ENCODE data around the gene WDR74. TPM values are rescaled to one million over a fixed set of nuclear protein-coding genes. Genes with fewer than 3 reads are reported as not detected.

The WDR74 gene
- total and polyA plus RNA-seq, 9 of the 15 experiments (the other 6 are each of a cell fraction or from before 2014, with no cell fraction given): 32.7 to 210 (median 114) TPM

- no peak for TF ChIP-seq PCBP2 (IDR thresholded peaks at IDR 0.05; ENCODE audit: low read depth, low read length, poor library complexity, severe bottlenecking)
- TF ChIP-seq CBFA2T3 (IDR thresholded peaks at IDR 0.05): no peak
- no peak for TF ChIP-seq SIN3B (IDR thresholded peaks at IDR 0.05; ENCODE audit: low read depth)
- no peak for TF ChIP-seq GTF3C2 (IDR thresholded peaks at IDR 0.05; ENCODE audit: borderline replicate concordance, extremely low read depth, insufficient read length)
- peak; percentile 57; the same call in 1 of the 2 replicates for TF ChIP-seq LARP7 (IDR thresholded peaks at IDR 0.05)
- TF ChIP-seq ZBTB5 (IDR thresholded peaks at IDR 0.05): no peak
- no peak for TF ChIP-seq PHB2 (IDR thresholded peaks at IDR 0.05; ENCODE audit: low read depth)
- no peak for TF ChIP-seq SFPQ (IDR thresholded peaks at IDR 0.05; ENCODE audit: low read depth, low read length)
- TF ChIP-seq ZFP30 (CRISPR knock-in tag; IDR thresholded peaks at IDR 0.05; ENCODE audit: borderline replicate concordance): no peak
- TF ChIP-seq TAF9B (IDR thresholded peaks at IDR 0.05; ENCODE audit: partially characterized antibody): peak; percentile 89
- no peak for TF ChIP-seq SMARCA4 (IDR thresholded peaks at IDR 0.05)
- no peak for TF ChIP-seq DEAF1 (CRISPR knock-in tag; IDR thresholded peaks at IDR 0.05)
- TF ChIP-seq CHD2 (IDR thresholded peaks at IDR 0.05; ENCODE audit: low read depth, low read length): peak; percentile 85
- 0 out of 4 replicates have a peak, but pooled peaks of 1 of the 2 experiments have one; percentile 12 for TF ChIP-seq SIX5 (IDR thresholded peaks at IDR 0.05; ENCODE audit: borderline replicate concordance in 1 of 2, insufficient read depth in 1 of 2, low read depth in 1 of 2, low read length in 2 of 2)
- TF ChIP-seq ZNF655 (CRISPR knock-in tag; IDR thresholded peaks at IDR 0.05): no peak
- no peak for TF ChIP-seq ZNF224 (CRISPR knock-in tag; IDR thresholded peaks at IDR 0.05)
- no peak for TF ChIP-seq SNRNP70 (optimal IDR thresholded peaks at IDR 0.05; ENCODE audit: low read depth, low read length)
- peak; percentile 72 for TF ChIP-seq KHSRP (IDR thresholded peaks at IDR 0.05)
These were observed 7.7 kb downstream of the WDR74 start, which contains the start of gene STX5 (continued) for GRCh38 chr11:62831520-62832335.

All from K562 (cell line).